Ishikawa (cell line): ENCODE measurements around the gene ORM1.

ENCODE experiments used
- CEBPB ChIP-seq: IDR thresholded peaks from 2 replicates; pipeline ENCODE4 v1.6.1; 2012
- CREB1 ChIP-seq: IDR thresholded peaks from 2 replicates; pipeline ENCODE4 v1.6.1; 2012; ENCODE audit warnings: low read depth
- EGR1 ChIP-seq: IDR thresholded peaks from 2 replicates; pipeline ENCODE4 v1.6.1; 2012
- EP300 ChIP-seq: IDR thresholded peaks from 2 replicates; pipeline ENCODE4 v1.6.1; 2012; ENCODE audit warnings: borderline replicate concordance
- FOXM1 ChIP-seq: IDR thresholded peaks from 2 replicates; pipeline ENCODE4 v1.6.1; 2012; ENCODE audit warnings: low read depth, borderline replicate concordance
- MAX ChIP-seq: IDR thresholded peaks from 2 replicates; pipeline ENCODE4 v1.6.1; 2012
- NFIC ChIP-seq: IDR thresholded peaks from 2 replicates; pipeline ENCODE4 v1.6.1; 2012
- RAD21 ChIP-seq: IDR thresholded peaks from 2 replicates; pipeline ENCODE4 v1.6.1; 2012; ENCODE audit warnings: low read depth
- REST ChIP-seq: IDR thresholded peaks from 2 replicates; pipeline ENCODE4 v1.6.1; 2012; ENCODE audit warnings: low read depth, mild to moderate bottlenecking
- TAF1 ChIP-seq: IDR thresholded peaks from 2 replicates; pipeline ENCODE4 v1.6.1; 2012; ENCODE audit warnings: low read depth, mild to moderate bottlenecking
- TCF12 ChIP-seq: IDR thresholded peaks from 2 replicates; pipeline ENCODE4 v1.6.1; 2012; ENCODE audit warnings: low read depth
- TEAD4 ChIP-seq: IDR thresholded peaks from 2 replicates; pipeline ENCODE4 v1.6.1; 2012
- USF1 ChIP-seq: IDR thresholded peaks from 2 replicates; pipeline ENCODE4 v1.6.1; 2012
- YY1 ChIP-seq: IDR thresholded peaks from 2 replicates; pipeline ENCODE4 v1.6.1; 2012; ENCODE audit warnings: low read depth
- ZBTB7A ChIP-seq: IDR thresholded peaks from 2 replicates; pipeline ENCODE4 v1.6.1; 2012; ENCODE audit warnings: low read depth

ORM1 gene

GRCh38 chr9:114371973-114372917 lies 49.3 kb downstream of the ORM1 start:
- TF ChIP-seq TEAD4 (no peak), ZBTB7A (no peak), NFIC (no peak), YY1 (no peak), EGR1 (no peak), MAX (no peak), CREB1 (no peak), EP300 (no peak), RAD21 (no peak), TCF12 (no peak)

GRCh38 chr9:114372921-114373448 lies 50.1 kb downstream of the ORM1 start:
- TF ChIP-seq EP300 (no peak), NFIC (no peak), REST (no peak), TAF1 (no peak), RAD21 (no peak), MAX (no peak), USF1 (no peak), TEAD4 (no peak), YY1 (no peak), ZBTB7A (no peak)

GRCh38 chr9:114373960-114374730 lies 51.2 kb downstream of the ORM1 start:
- TF ChIP-seq CEBPB (no peak), TCF12 (no peak), CREB1 (no peak), NFIC (no peak), YY1 (no peak), EP300 (no peak), MAX (no peak), REST (no peak), RAD21 (no peak), FOXM1 (no peak), USF1 (no peak), TEAD4 (no peak), ZBTB7A (no peak), EGR1 (no peak), TAF1 (no peak)

GRCh38 chr9:114374936-114375335 lies 52.0 kb downstream of the ORM1 start:
- no peak for TF ChIP-seq TEAD4
- TF ChIP-seq ZBTB7A: no peak
- no peak for TF ChIP-seq TAF1
- no peak for TF ChIP-seq CREB1
- no peak for TF ChIP-seq MAX
- TF ChIP-seq EGR1: no peak
- no peak for TF ChIP-seq CEBPB
- no peak for TF ChIP-seq EP300
- no peak for TF ChIP-seq USF1
